Activated T-helper 1 cell treated with anti-CD3 and anti-CD28 coated beads, Interleukin-2, amount 50 U/mL, for 16 hours (primary cell): ENCODE measurements around the gene MYOT.
"Not testable (repeated sequence)": the region's sequence is repeated elsewhere in the genome, so short reads cannot be mapped to it uniquely, and the experiment has no call there.

Experiments used
- DNase-seq, 2 donors: peaks; one replicate each; pipeline ENCODE4 v3.0.0-alpha.2; 2020; ENCODE audit warnings: low read depth in 1 of 2, low spot score in 1 of 2

The MYOT gene

DNA sequence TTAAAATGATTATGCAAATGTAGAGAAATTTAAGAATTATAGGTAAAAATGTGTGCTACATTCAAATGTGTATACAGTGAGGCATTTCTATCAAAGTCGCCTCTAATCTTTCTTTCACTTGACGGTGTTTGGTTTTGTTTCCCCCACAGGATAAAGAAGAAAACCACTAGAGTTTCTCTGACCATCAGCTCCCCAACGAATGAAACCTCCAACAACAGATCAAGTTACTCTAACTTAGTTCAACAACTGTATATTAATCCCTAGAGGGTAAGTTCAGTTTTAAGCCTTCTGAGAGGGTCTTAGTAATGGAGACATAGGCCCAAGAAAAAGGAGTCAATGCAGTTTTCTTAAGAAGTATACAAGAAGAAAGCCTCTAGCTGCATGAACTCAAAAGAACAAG is 11.5 kb upstream of the MYOT start:
- DNase-seq = no peak

DNA sequence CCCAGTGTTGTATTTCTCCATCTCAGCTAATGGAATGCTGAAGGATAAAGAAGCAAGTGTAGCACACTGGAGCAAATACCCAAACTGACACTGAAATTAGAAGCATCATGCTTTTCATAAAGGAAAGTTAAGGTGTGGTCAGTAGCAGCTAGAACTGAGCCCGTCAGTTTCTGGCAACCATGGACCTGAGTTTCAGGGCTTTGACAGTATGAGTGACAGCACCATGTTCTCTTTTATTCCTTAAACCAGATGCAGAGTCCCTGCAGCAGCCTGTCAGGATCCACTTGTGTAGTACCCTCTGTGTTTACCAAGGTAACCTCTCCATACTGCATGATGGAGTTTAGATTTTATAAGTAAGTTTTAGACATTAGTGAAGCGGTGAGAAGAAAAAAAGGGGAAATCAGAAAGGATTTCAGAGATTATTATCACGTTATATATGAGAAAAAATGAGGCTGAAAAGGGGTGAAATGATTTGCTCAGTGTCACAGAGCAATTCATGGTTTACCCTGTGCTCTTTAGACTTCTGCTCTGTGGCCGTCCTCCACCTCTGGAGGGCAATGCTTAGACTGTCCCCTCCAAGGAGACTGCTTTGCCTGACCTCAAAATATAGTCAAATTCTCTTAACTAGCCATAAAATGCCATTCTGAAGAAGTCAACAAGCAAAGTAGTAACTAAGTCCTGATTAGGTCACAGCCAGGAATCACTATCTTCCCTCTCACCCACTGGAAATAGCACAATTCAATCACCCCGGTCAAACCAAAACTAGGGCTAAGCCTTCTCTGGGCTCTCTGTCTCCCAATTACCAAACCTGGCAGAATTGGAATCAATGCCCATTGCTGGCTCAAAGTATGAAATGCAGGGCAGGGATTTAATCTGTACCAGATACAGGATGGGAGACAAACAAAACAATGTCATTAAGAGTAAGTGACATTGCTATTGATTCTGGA is 10.5 kb upstream of the MYOT start:
- DNase-seq = no peak

DNA sequence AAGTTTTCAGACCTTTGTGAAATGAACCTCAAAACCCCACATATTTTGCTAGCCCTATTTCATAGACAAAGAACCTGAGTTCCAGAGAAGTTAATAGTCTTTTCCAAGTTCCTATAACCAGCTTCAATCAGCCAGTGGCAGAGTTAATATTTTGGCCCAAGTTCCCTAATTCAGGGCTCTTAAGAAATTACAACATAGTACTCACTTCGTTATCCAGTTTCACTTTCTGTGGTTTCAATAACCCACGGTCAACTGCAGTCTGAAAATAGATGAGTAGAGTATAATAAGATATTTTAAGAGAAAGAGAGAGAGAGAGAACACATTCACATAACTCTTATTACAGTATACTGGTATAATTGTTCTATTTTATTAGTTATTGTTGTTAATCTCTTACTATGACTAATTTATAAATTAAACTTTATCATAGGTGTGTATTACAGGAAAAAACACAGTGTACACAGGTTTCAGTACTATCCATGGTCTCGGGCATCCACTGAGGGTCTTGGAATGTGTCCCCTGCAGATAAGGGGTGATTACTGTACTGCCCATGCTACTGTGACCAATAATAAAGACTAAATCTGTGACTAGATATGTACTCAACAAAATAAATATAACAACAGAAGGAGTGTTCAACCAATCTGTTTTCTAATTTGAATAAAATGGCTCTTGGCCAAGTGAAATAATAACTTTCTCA is 9.3 kb upstream of the MYOT start:
- DNase-seq = no peak

DNA sequence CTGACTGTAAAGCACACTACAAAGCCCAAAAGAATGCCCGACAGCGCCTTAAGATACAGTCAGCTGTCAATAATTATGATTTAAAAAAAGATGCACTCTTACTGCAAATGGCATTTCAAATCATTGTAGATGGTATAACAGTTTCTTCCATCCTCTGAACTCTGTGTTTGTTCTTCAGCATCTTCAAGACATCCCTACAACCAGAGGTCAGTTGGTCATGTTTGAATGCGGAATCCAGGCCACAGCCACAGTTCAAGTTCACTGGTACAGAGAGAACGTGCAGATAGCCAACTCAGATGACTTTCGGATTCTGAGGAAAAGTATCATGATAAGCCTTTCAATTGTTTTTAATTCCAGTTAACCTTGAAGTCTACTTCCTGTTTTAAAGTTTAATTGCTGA is 8.7 kb upstream of the MYOT start:
- no peak for DNase-seq

DNA sequence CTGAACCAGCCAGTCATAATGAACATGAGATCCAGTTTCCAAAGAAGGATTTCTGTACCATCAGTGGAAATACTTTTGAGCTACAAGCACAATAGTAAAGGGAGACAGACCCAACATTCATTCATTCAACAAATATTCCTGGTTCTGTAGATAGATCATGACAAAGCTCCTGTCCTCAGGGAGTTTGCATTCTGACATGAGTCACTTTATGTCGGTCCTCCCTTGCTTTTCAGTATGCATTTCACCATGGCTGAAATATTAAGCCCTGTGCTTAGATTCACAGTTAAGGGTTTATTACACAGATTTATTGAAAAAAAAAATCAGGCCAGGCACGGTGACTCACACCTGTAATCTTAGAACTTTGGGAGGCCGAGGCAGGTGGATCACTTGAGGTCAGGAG is 5.4 kb upstream of the MYOT start:
- DNase-seq = no peak

DNA sequence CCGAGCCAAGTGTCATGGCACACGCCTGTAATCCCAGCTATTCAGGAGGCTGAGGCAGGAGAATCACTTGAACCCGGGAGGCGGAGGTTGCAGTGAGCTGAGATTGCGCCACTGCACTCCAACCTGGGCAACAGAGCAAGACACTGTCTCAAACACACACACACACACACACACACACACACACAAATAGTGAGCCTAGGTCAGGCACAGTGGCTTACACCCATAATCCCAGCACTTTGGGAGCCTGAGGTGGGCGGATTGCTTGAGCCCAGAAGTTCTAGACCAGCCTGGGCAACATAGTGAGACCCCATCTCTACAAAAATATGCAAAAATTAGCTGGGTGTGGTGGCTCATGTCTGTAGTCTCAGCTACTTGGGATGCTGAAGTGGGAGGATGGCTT is 4.0 kb upstream of the MYOT start:
- DNase-seq = not testable (repeated sequence)

DNA sequence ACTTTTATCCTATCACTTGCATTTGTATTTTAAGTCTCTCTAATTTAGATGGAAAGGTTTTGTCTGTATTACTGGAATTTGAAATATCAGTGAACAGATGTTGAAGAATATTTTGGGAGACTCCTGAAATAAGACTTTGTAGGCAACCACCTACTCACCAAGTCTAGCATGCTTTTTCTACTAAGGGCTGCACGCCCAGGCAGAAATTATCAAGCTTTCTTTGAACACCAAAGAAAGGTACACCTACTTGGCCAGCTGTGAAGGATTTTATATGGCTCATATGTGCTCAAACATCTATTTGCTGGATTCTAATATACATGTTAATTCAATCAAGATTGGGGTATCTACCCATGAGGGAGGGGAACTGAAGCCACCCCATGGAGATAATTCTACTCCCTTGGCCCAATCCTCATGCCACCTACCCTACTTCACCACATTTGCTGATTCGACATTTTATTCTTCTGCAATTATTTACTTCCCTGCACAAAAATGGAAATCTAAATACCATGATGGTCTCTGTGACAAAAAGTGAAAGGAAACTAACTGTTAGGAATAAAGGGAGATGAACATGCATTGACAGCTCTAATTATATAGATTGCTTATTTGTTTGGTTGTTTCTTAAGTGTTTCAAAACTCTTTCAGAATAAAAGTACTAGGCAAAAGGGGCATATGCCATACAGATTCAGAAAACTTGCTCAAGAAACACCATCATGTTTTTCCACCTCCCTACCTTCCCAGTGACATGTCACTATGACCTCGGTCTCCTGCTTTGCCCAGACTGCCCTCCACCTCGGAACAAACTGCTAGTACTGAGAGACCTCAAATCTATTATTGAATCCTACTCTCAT is 895 bp upstream of the MYOT start:
- DNase-seq = no peak

DNA sequence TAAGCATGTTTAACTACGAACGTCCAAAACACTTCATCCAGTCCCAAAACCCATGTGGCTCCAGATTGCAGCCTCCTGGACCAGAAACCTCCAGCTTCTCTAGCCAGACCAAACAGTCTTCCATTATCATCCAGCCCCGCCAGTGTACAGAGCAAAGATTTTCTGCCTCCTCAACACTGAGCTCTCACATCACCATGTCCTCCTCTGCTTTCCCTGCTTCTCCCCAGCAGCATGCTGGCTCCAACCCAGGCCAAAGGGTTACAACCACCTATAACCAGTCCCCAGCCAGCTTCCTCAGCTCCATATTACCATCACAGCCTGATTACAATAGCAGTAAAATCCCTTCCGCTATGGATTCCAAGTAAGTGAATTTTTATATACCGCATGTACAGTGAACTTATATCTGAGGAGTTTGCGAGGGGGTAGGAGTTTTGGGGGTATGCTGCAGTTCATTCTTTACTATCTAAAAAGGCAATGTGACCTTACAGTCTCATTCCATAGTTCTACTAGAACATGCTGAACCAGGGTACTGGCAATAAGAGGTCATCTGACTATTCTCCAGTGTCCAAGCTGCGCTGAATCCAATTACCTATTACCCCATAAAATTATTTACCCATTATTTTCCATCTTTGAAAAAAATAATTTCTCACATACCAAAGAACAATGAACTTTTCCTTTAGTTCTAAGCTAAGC is 3.1 kb downstream of the MYOT start:
- no peak for DNase-seq

DNA sequence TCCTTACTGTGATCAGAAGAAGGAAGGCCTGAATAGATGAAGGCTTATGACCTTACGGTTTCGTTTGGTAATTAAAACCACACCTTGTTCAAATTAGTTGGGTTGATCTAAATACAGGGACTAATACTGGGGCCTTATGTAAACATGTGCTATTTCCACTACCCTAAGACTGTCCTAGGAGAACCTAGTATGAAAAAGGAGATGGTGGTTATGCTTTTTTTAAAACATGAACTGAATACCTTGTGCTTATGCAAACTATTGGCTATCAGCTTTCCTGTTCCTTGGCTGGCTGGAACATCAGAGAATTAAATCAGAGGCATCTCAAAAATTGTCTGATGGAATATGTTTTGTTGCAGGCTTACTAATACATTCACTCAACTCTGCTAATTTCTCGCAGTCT is 3.9 kb downstream of the MYOT start:
- DNase-seq = no peak

DNA sequence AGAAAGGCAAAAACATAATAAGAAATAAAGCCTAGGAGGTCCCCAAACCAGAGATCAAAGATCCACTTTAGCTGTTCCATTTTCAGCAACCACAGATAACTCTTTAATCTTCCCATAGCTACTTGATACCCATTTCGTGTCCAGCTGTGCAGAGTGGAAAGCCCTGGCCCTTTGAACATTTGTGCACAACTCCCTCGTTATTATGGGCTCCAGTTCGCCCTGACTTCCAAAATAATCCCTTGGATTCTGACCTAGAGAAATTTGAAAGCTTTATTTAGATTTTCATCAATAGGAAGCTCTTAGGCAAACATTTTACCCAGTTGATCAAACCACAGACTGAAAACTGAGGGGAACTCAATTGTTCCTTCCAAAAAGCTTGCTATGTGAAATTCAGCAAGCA is 4.8 kb downstream of the MYOT start:
- DNase-seq = no peak

DNA sequence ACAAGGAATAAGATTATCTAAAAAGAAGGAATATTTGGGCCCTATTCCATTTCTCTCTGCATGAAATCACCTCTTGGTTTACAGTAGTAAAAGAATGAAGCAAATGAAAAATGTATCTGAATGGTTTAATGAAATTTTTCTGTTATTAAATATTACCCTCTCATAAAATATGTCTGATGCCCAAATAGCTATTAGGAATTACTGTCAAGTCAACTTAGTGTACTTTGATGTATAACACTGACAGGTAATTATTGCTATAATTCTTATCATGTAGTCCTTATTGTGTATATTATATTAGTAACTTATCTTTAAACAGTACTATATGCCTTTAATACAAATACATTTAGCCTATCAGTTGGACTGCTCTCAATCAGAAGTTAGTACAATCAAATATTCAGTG is 8.4 kb downstream of the MYOT start:
- DNase-seq = no peak

DNA sequence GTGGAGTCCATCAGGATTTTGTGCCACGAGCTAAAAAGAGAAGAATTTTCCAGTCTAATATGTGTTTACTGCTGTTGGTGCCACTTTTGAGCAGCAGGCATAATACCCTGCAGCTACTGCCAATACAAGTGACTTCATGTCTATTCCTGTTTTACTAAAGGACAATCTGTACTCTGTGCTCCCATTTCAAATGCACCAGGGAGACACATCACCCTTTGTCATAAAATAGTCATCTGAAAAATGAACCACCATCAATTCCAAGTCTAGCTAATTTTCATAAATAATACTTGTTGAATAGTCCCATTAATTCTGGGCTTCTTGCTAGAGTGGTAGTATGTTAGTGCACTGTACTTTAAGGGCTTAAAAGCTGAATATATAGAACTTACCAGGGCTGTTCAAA is 12.7 kb downstream of the MYOT start:
- DNase-seq = no peak

DNA sequence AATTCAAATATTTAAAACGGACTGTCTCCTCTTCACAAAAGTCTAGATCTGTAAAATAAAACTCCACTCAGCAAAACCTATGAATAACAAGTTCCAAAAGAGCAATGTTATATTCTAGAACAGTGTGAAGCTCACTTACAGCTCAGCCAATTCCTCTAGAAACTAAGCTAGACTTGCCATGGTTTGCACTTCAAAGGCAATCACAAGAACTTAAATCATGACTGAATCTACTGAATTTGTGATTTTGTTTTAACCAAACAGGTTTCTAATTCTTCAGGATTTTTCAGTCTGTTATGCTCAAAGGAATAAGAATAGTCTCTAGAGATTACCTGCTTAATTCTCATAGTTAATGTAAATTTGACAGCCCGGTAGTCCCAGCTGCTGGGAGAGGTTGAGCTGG is 20.2 kb downstream of the MYOT start:
- no peak for DNase-seq

DNA sequence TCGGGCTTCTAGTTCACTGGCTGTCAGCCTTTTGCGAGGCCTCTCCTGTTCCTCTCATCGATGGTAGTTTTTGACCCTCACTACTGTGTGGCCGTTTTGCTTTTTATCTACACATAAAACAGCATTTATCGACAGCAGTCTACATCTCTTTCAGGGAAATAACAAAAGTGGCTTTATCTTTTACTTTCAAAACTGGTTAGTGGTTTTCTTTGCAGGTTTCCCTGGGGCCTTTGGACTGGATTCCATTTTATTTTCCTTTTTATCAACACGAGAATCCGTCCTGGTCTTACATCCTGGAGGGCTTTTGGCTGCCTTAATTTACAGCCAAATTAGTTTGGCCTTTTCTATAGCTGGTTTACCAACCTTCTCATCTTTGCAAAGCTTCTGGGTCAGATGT is 20.8 kb downstream of the MYOT start:
- no peak for DNase-seq

DNA sequence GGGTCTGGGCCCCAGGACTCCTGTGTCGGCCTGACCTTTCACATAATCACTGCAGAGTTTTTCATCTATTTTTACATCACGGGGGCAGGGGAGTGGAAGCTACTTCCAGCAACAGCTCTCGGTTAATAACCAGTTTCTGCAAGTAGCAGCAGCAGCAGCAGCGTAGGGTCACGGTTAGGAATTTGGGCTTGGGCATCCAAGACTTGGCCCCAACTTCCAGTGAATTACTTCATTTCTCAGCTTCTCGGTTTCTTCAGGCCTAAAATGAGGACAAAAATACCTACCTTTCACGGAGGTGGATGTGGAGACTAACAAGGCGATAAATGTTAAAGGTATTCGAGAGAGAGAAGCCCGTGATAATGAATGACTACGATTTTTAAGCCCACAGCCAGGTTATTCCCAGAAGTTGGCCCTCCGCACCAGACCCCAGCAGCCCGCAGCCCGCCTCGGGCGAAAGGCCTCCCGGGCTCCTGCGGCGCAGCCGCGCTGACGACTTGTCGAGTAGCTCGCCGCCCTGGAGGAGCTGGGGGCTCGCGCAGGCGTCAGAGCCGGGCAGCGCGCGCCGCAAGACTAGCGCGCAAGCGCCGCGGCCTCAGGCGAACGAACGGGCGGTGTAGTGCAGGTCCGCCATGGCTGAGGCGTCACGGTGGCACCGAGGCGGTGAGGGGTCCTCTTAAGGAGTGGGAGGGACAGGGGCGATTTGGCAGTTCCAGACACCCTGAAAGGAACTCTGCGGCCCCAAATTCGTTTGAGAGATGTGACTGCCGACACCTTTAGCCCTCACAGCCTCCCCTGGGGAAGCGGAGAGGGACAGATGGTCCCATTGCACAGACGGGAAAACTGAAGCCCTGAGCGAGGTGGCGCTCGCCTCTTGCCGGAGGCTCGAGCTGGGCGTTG is 21.5 kb downstream of the MYOT start, which contains the start of gene PKD2L2:
Gene PKD2L2, plus strand, starts transcription at position 595 of the 897 bp plus-strand sequence. Its CDS starts 35 bp downstream, at position 630.
- peak; percentile 50 to 70 for DNase-seq

DNA sequence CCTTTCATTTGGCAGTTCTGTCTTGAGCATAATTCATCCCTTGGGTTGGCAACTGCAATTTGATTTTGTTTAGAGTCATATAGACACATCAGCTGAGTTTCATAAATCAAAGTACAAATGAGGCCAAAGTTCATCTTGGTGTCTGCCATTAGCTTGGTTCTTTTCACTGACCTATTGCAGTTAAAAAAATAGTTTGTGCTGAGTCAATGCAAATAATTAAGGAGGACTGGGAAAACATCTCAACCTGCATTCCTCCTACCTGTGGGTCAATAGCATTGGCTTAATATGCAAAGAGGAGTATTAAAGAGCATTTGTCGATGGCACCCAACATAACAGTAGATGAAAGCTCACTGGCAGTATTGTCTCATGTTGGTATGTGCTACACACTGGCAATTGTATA is 23.2 kb downstream of the MYOT start:
- DNase-seq = no peak

DNA sequence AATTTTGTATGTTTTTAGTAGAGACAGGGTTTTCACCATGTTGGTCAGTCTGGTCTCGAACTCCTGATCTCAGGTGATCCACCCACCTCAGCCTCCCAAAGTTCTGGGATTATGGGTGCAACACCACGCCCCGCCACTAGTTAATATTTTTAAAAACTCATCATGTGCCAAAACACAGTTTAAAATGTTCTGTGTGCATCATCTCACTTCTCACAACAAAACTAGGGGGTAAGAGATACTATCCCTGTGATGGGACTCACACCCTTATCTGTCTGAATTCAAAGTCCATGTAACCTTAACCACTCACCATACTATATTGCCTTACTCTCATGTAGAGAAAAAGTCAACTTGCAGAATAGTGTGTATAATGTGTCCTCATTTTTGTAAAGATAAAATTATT is 24.2 kb downstream of the MYOT start:
- no peak for DNase-seq

DNA sequence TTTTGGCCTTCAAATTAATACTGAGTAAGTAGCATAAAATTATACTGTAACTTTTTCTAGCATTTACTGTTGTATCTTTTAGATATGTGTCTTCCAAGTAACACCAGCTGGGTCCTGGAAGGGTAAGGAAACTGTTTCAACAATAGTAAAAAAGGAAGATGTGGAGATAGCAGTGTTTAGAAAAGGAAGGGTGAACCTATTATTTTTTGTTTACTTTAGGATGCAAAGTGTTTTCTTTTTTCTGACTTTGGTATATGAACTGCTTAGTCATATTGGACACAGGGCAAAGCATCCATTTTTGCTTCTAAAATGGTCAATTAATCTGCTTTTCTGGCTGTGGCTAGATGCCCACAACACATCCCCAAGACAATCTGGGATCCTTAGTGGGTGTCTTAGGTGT is 26.9 kb downstream of the MYOT start:
- DNase-seq = no peak

DNA sequence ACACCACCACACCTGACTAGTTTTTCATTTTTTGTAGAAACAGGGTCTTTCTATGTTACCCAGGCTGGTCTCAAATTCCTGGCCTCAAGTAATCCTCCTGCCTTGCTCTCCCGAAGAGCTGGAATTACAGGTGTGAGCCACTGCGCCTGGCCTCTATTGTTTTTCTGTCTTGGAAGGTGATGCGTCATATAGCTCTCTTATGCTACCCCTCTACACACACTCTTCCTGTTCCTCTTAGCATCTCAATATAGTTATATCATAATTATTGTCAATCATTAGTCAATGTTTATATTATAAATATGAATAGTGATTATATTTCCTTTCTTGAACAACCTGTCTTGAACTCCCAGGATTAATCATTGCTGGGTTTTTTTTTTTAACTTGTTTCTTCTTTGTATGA is 28.9 kb downstream of the MYOT start:
- no peak for DNase-seq

DNA sequence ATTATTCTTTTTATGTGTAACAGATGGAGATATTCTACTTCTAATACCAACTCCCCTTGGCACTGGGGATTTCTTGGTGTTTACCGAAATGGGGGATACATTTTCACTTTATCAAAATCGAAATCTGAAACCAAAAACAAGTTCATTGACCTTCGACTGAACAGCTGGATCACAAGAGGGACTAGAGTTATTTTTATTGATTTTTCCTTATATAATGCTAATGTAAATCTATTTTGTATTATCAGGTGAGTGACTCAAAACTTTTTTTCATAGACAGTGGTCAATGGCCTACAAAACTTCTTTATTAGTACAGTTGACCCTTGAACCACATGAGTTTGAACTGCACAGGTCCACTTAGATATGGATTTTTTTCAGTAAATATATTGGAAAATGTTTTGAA is 31.8 kb downstream of the MYOT start:
- no peak for DNase-seq
